B cell (primary cell): Measurements from ENCODE around the gene TNPO1. TPM values are rescaled to one million over a fixed set of nuclear protein-coding genes. Genes with fewer than 3 reads are reported as not detected.

Source experiments
- ATAC-seq: fragments of 200-7000 bp; cut with Tn5 transposase; one replicate; pipeline ENCODE4 v1.10.0; 2021; ENCODE audit warnings: low read depth, mild to moderate bottlenecking, moderate number of reproducible peaks, moderate library complexity
- CTCF ChIA-PET: fragments of 350-600 bp; sonication (Branson Sonifier 250); formaldehyde crosslinking; loops from one replicate; lab custom pipeline; 2021; ENCODE audit warnings: antibody characterized with exemption, inconsistent platforms; lab: Charles Lee
- POLR2A ChIA-PET: fragments of 350-600 bp; sonication (Branson Sonifier 250); formaldehyde crosslinking; loops from one replicate; lab custom pipeline; 2021; ENCODE audit warnings: antibody characterized with exemption; lab: Charles Lee
- DNase-seq: peaks from one replicate; pipeline ENCODE4 v3.0.0; 2013
- H2AFZ ChIP-seq: 2 replicates; pipeline ENCODE4 v1.6.1; 2012; ENCODE audit warnings: mild to moderate bottlenecking, low read depth, low read length; ENCODE audit not compliant: insufficient read depth, poor library complexity, severe bottlenecking
- H3K27ac ChIP-seq, 2 donors: 1 replicate in 1 of 2; 2 replicates in 1 of 2; pipeline ENCODE4 v1.5.1; 2012 to 2013; ENCODE audit warnings: low read length in 2 of 2, mild to moderate bottlenecking in 2 of 2, moderate library complexity in 1 of 2
- H3K27me3 ChIP-seq, 4 experiments: fragments of 200-600 bp in 1 of 4; sonication (generic) in 1 of 4; replicated peaks in 1 of 4; 1 replicate in 2 of 4; 2 replicates in 2 of 4; pipeline versions ENCODE4 v1.6.1 to v1.7.0; 2013 to 2016; ENCODE audit warnings: low read length in 3 of 4, mild to moderate bottlenecking in 2 of 4, mixed read lengths in 1 of 4, moderate library complexity in 1 of 4; ENCODE audit not compliant: insufficient read depth in 4 of 4, control insufficient read depth in 3 of 4; ENCODE audit errors: control extremely low read depth in 1 of 4
- H3K36me3 ChIP-seq, 2 experiments: replicated peaks in 1 of 2; 1 replicate in 1 of 2; 2 replicates in 1 of 2; pipeline versions ENCODE4 v1.6.1 to v1.7.1; 2013; ENCODE audit warnings: low read length in 1 of 2; ENCODE audit not compliant: insufficient read depth in 2 of 2, control insufficient read depth in 1 of 2; ENCODE audit errors: control extremely low read depth in 1 of 2, extremely low read depth in 1 of 2
- H3K4me1 ChIP-seq, 2 donors: fragments of 200-600 bp in 1 of 2; sonication (generic) in 1 of 2; 1 replicate in 1 of 2; 2 replicates in 1 of 2; pipeline versions ENCODE4 v1.5.1 to v1.6.1; 2013 to 2017; ENCODE audit warnings: low read length in 2 of 2; ENCODE audit not compliant: control insufficient read depth in 2 of 2, insufficient read depth in 2 of 2
- H3K4me2 ChIP-seq: replicated peaks from 2 replicates; pipeline ENCODE3; 2012; ENCODE audit warnings: mild to moderate bottlenecking, low read depth, low read length; ENCODE audit not compliant: poor library complexity, severe bottlenecking
- H3K4me3 ChIP-seq, 5 experiments: fragments of 200-600 bp in 1 of 5; sonication (generic) in 1 of 5; 1 replicate in 3 of 5; 2 replicates in 2 of 5; pipeline versions ENCODE4 v1.5.1 to v1.7.0; 2011 to 2016; ENCODE audit warnings: low read length in 4 of 5, mild to moderate bottlenecking in 4 of 5, low read depth in 2 of 5, control low read depth in 1 of 5, moderate library complexity in 1 of 5; ENCODE audit not compliant: insufficient read depth in 1 of 5; ENCODE audit errors: control extremely low read depth in 1 of 5, extremely low read depth in 1 of 5
- H3K79me2 ChIP-seq: fragments of 200-600 bp; sonication (generic); one replicate; pipeline ENCODE4 v1.6.0; 2016; ENCODE audit warnings: low read length; ENCODE audit not compliant: control insufficient read depth, insufficient read depth
- H3K9ac ChIP-seq: fragments of 200-600 bp; sonication (generic); 2 replicates; pipeline ENCODE4 v1.6.1; 2017; ENCODE audit warnings: mild to moderate bottlenecking, low read length, moderate library complexity
- H3K9me3 ChIP-seq, 3 donors: one replicate each; pipeline versions ENCODE4 v1.6.1 to v1.7.1; 2013; ENCODE audit warnings: low read length in 2 of 3; ENCODE audit not compliant: control insufficient read depth in 2 of 3, insufficient read depth in 1 of 3; ENCODE audit errors: control extremely low read depth in 1 of 3
- H4K20me1 ChIP-seq: 2 replicates; pipeline ENCODE4 v1.6.0; 2012; ENCODE audit warnings: mild to moderate bottlenecking, low read length; ENCODE audit not compliant: insufficient read depth, control insufficient read depth, poor library complexity, severe bottlenecking
- H3K27ac Mint-ChIP-seq: one replicate; pipeline ENCODE4 v1.8.0; 2021; ENCODE audit warnings: mixed read lengths
- H3K27me3 Mint-ChIP-seq: one replicate; pipeline ENCODE4 v1.8.0; 2021; ENCODE audit warnings: mixed read lengths
- H3K4me1 Mint-ChIP-seq: one replicate; pipeline ENCODE4 v1.8.0; 2021; ENCODE audit warnings: mixed read lengths
- H3K4me3 Mint-ChIP-seq: one replicate; pipeline ENCODE4 v1.8.0; 2021; ENCODE audit warnings: mixed read lengths
- H3K9me3 Mint-ChIP-seq: one replicate; pipeline ENCODE4 v1.8.0; 2022; ENCODE audit warnings: mixed read lengths; ENCODE audit not compliant: insufficient read depth
- CTCF ChIP-seq: fragments of 200-600 bp; IDR thresholded peaks from one replicate; pipeline ENCODE4 v1.8.0; 2022; ENCODE audit warnings: antibody characterized with exemption, mild to moderate bottlenecking
- EZH2 ChIP-seq: IDR thresholded peaks from 2 replicates; pipeline ENCODE4 v1.6.1; 2012; ENCODE audit warnings: borderline replicate concordance, low read depth, mild to moderate bottlenecking, moderate library complexity, low read length; ENCODE audit not compliant: insufficient read depth, poor library complexity, severe bottlenecking
- WGBS: methylation state at CpG from one replicate; pipeline ENCODE4 v1.1.5; 2013; ENCODE audit warnings: missing lambda C conversion rate; ENCODE audit not compliant: insufficient coverage; 5-methylcytosine and 5-hydroxymethylcytosine counted together
- intact Hi-C: fragments of 100-400 bp; cut with micrococcal nuclease; formaldehyde crosslinking; loops from one replicate; pipeline ENCODE4 v1.10.0; 2022
- polyA plus RNA-seq: library from polyadenylated mRNA; depleted of rRNA; stranded (reverse); fragments of >200 nt; gene quantifications from 2 replicates; pipeline ENCODE4 v1.2.3, GENCODE V29; 2012
- total RNA-seq, 2 donors: library from RNA; stranded (reverse); fragments of 120-200 nt in 1 of 2; gene quantifications; 1 replicate in 1 of 2; 2 replicates in 1 of 2; pipeline versions ENCODE4 v1.2.3 to v1.2.4, GENCODE V29; 2013 to 2022

Gene TNPO1
- total and polyA plus RNA-seq, 2 donors (not counting 1 experiment from before 2014, with no cell fraction given), result 6.4 to 102 TPM

DNA sequence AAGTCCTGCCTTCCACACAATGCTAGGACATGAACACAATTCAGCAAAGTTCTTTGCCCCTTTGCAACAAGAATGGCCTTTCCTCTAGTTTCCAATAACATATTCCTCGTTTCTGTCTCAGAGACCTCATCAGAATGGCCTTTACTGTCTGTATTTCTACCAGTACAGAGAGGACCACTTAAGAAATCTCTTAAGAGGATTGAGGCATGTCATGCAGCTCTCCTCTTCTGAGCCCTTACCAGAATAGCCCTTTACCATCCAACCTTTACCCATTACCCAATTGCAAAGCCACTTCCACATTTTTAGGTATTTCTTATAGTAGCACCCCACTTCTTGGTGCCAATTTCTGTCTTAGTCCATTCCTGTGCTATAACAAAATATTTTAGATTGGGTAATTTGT is 20.3 kb downstream of the TNPO1 start:
- Mint-ChIP-seq H3K27ac (no peak overlapping the region), H3K9me3 (no peaks in the 10 kb centered on the region), H3K4me3 (no peak overlapping the region), H3K4me1 (peaks cover 5% of the 10 kb centered on the region), H3K27me3 (no peaks in the 10 kb centered on the region)
- intact Hi-C loops, result no loop called here
- Histone ChIP-seq H3K9me3 (no peaks in the 10 kb centered on the region), H3K4me1 (no peaks in the 10 kb centered on the region), H3K27me3 (no peaks in the 10 kb centered on the region), H3K4me3 (no peak overlapping the region), H3K36me3 (no peaks in the 10 kb centered on the region), H3K9ac (no peak overlapping the region), H4K20me1 (peaks cover 20% of the 10 kb centered on the region), H3K79me2 (peaks cover 69% of the 10 kb centered on the region), H3K27ac (no peak overlapping the region), H2AFZ (no peak overlapping the region), H3K4me2 (no peak overlapping the region)
- DNase-seq (no peak), ATAC-seq (no peak)
- WGBS, result 88% methylated on average over 1 of the region's 1 CpG
- CTCF ChIA-PET, result no interaction called here
- POLR2A ChIA-PET, result no interaction called here
- TF ChIP-seq CTCF (no peak), EZH2 (no peak)

GRCh38 chr5:72837524-72838096 is 21.1 kb downstream of the TNPO1 start:
- Histone ChIP-seq H3K4me3 (no peak overlapping the region), H3K4me2 (no peak overlapping the region), H3K36me3 (no peaks in the 10 kb centered on the region), H3K79me2 (peaks cover 68% of the 10 kb centered on the region), H3K9ac (no peak overlapping the region), H3K27me3 (no peaks in the 10 kb centered on the region), H3K27ac (no peak overlapping the region), H3K4me1 (no peaks in the 10 kb centered on the region), H2AFZ (no peak overlapping the region), H4K20me1 (peaks cover 20% of the 10 kb centered on the region), H3K9me3 (no peaks in the 10 kb centered on the region)
- Mint-ChIP-seq H3K27me3 (no peaks in the 10 kb centered on the region), H3K9me3 (no peaks in the 10 kb centered on the region), H3K4me3 (no peak overlapping the region), H3K4me1 (peaks cover 8% of the 10 kb centered on the region), H3K27ac (no peak overlapping the region)
- intact Hi-C loops, result no loop called here
- DNase-seq (no peak), ATAC-seq (no peak)
- 95% methylated on average over 3 of the region's 4 CpGs for WGBS
- TF ChIP-seq CTCF, result no peak
- TF ChIP-seq EZH2, result no peak
- ChIA-PET POLR2A (no interaction called here), CTCF (interaction anchor here (1.5 kb wide), 1 partner anchor 19 kb away, joined by 10 read pairs; no protein-coding TSS in a partner anchor)
